HG03196 (cell line): Measurements from ENCODE around the gene KMT5C.
"Not testable (repeated sequence)": the region's sequence is repeated elsewhere in the genome, so short reads cannot be mapped to it uniquely, and the experiment has no call there.

Experiments
- ATAC-seq: cut with Tn5 transposase; IDR thresholded peaks from one replicate; pipeline ENCODE4 v1.9.1; 2021; ENCODE audit not compliant: unreplicated experiment

KMT5C gene

GRCh38 chr19:55316646-55317045 is 23.0 kb upstream of the KMT5C start:
- no peak for ATAC-seq

- no peak for ATAC-seq
Observed at GRCh38 chr19:55319785-55320184, 19.9 kb upstream of the KMT5C start.

GRCh38 chr19:55320844-55321419 is 18.7 kb upstream of the KMT5C start:
- ATAC-seq, result no peak

- no peak for ATAC-seq
Observed at GRCh38 chr19:55321466-55322137, 18.1 kb upstream of the KMT5C start.

- no peak for ATAC-seq
Observed at GRCh38 chr19:55322204-55322885, 17.3 kb upstream of the KMT5C start.

GRCh38 chr19:55324662-55325061 is 15.0 kb upstream of the KMT5C start:
- ATAC-seq, result no peak

GRCh38 chr19:55325172-55325571 is 14.5 kb upstream of the KMT5C start, which contains the start of gene TMEM150B:
Gene TMEM150B (minus strand): TSS chr19:55325341. CDS start chr19:55321036, 4,305 bp downstream.
- no peak for ATAC-seq

- not testable (repeated sequence) for ATAC-seq
Observed at GRCh38 chr19:55328774-55329318, 10.8 kb upstream of the KMT5C start.

- not testable (repeated sequence) for ATAC-seq
Observed at GRCh38 chr19:55329791-55330190, 9.9 kb upstream of the KMT5C start.

GRCh38 chr19:55333870-55334269 is 5.8 kb upstream of the KMT5C start:
- ATAC-seq, result no peak

- ATAC-seq, result no peak
Observed at GRCh38 chr19:55336101-55336500, 3.6 kb upstream of the KMT5C start.

GRCh38 chr19:55339889-55340783 is 460 bp downstream of the KMT5C start:
- ATAC-seq, result no peak

GRCh38 chr19:55340784-55341147 is 1.1 kb downstream of the KMT5C start:
- no peak for ATAC-seq

- ATAC-seq, result no peak
Observed at GRCh38 chr19:55341171-55341588, 1.5 kb downstream of the KMT5C start.

GRCh38 chr19:55341595-55342531 is 2.2 kb downstream of the KMT5C start:
- ATAC-seq, result no peak

- ATAC-seq, result no peak
Observed at GRCh38 chr19:55344444-55344843, 4.8 kb downstream of the KMT5C start.

GRCh38 chr19:55345101-55345817 is 5.6 kb downstream of the KMT5C start:
- ATAC-seq, result no peak

GRCh38 chr19:55345818-55346724 is 6.4 kb downstream of the KMT5C start:
- ATAC-seq, result no peak
